ENCODE measurements around the gene LRCH2. TPM values are rescaled to one million over a fixed set of nuclear protein-coding genes. Genes with fewer than 3 reads are reported as not detected.

LRCH2 gene
- total RNA-seq, 1 experiment from 2014 or later: not detected

GRCh38 chrX:115204040-115204439 is 29.9 kb downstream of the LRCH2 start:
- no peak for DNase-seq (ENCODE audit: low read depth)

GRCh38 chrX:115192244-115192700 is 41.6 kb downstream of the LRCH2 start:
- no peak for DNase-seq (ENCODE audit: low read depth)

- no peak for DNase-seq (ENCODE audit: low read depth)
Observed at GRCh38 chrX:115191490-115192243, 42.2 kb downstream of the LRCH2 start.

DNA sequence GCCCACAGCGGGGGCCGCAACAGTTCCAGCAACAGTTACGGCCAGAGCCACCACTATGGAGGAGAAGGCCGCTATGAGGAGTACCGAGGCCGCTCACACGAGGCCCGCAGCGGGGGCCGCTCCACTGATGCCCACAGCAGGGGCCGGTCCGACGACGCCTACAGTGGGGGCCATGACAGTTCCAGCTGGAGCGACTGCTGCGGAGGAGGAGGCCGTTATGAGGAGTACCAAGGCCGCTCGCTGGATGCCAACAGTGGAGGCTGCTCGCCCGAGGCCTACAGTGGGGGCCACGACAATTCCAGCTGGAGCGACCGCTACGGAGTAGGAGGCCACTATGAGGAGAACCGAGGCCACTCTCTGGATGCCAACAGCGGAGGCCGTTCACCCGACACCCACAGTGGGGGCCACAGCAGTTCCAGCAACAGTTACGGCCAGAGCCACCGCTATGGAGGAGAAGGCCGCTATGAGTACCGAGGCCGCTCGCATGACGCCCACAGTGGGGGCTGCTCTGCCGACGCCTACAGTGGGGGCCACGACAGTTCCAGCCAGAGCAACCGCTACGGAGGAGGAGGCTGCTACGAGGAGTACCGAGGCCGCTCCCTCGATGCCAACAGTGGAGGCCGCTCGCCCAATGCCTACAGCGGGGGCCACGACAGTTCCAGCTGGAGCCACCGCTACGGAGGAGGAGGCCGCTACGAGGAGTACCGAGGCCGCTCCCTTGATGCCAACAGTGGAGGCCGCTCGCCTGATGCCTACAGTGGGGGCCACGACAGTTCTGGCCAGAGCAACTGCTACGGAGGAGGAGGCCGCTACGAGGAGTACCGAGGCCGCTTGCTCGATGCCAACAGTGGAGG is 43.0 kb downstream of the LRCH2 start:
- no peak for DNase-seq (ENCODE audit: low read depth)

GRCh38 chrX:115189646-115190635 is 44.0 kb downstream of the LRCH2 start:
- no peak for DNase-seq (ENCODE audit: low read depth)

- no peak for DNase-seq (ENCODE audit: low read depth)
Observed at GRCh38 chrX:115189110-115189509, 44.8 kb downstream of the LRCH2 start, which contains the start of gene RBMXL3. Gene RBMXL3, plus strand, starts transcription at chrX:115189410. Its CDS starts 32 bp downstream, at chrX:115189442.

- DNase-seq (ENCODE audit: low read depth): no peak
Observed at GRCh38 chrX:115183980-115184379, 49.9 kb downstream of the LRCH2 start.

DNA sequence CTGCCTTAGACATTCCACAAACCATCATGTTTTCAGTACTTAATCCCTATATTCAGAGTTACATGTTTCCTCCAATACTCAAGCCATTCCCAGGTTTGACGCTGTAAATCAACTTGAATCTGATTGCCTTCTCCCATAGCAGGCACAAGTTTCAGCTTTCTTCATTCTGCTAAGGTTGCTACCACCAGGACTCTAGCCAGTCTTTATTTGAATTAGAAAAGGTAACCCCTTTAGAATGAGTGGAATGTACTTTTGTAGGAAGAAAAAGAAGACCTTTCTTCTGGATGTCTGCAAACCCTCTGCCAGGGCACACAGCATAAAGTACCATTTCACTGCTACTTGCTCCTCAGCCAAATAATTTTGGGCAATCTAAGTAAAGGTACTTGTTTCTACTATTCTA is 55.4 kb downstream of the LRCH2 start:
- no peak for DNase-seq (ENCODE audit: low read depth)

DNA sequence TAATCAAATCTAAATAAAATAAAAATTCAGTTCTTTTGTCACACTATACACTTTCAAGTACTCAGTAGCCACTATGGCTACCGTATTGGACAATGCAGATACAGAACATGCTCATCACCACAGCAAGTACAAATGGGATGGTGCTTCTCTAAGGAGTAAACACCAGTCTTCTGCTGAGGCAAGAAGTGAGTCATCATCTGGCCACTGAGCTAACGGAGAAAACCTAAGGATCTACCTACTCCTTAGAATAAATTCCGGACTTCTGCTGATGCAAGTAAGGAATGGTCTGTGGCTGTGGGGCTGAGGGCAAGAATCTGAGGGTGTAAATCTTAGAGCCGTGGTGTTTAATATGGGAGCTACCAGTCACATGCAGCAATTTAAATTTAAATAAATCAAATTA is 56.0 kb downstream of the LRCH2 start:
- DNase-seq (ENCODE audit: low read depth): no peak

- no peak for DNase-seq (ENCODE audit: low read depth)
Observed at GRCh38 chrX:115174548-115174947, 59.3 kb downstream of the LRCH2 start.

- DNase-seq (ENCODE audit: low read depth): no peak
Observed at GRCh38 chrX:115173181-115173580, 60.7 kb downstream of the LRCH2 start.

GRCh38 chrX:115147220-115147619 is 86.7 kb downstream of the LRCH2 start:
- peak; percentile 8 for DNase-seq (ENCODE audit: low read depth)

- DNase-seq (ENCODE audit: low read depth): no peak
Observed at GRCh38 chrX:115142057-115142456, 91.8 kb downstream of the LRCH2 start.

- no peak for DNase-seq (ENCODE audit: low read depth)
Observed at GRCh38 chrX:115138040-115138439, 95.9 kb downstream of the LRCH2 start.

- no peak for DNase-seq (ENCODE audit: low read depth)
Observed at GRCh38 chrX:115134382-115134781, 99.5 kb downstream of the LRCH2 start.

GRCh38 chrX:115112411-115112810 is 121.5 kb downstream of the LRCH2 start:
- DNase-seq (ENCODE audit: low read depth): no peak

DNA sequence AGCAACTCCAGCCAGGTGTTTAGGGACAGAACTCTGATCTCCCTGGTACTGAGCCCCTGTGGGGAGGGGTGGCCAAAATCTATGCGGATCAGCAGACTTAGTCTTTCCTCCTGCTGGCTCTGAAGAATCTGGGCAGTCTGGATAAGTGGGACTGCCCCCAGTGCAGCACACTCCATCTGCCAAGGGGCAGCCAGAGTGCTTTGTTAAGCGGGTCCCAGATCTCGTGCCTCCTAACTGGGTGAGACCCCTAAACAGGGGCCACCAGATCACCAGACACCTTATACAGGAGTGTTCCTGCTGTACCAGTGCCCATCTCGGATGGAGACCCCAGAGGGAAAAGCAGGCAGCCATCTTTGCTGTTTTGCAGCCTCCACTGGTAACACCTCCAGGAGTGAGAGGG is 135.0 kb downstream of the LRCH2 start:
- DNase-seq (ENCODE audit: low read depth): no peak

DNA sequence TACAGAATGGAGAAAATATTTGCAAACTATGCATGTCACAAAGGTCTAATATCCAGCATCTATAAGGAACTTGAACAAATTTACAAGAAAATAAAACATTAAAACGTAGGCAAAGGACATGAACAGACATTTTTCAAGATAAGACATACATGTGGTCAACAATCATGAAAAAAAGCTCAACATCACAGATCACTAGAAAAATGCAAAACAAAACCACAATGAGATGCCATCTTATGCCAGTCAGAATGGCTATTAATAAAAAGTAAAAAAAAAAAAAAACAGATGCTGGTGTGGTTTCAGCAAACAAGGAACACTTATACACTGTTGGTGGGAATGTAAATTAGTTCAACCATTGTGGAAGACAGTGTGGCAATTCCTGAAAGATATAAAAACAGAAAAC is 140.7 kb downstream of the LRCH2 start:
- no peak for DNase-seq (ENCODE audit: low read depth)

GRCh38 chrX:115089419-115089818 is 144.5 kb downstream of the LRCH2 start:
- DNase-seq (ENCODE audit: low read depth): no peak

- no peak for DNase-seq (ENCODE audit: low read depth)
Observed at GRCh38 chrX:115068896-115069295, 165.0 kb downstream of the LRCH2 start.

DNA sequence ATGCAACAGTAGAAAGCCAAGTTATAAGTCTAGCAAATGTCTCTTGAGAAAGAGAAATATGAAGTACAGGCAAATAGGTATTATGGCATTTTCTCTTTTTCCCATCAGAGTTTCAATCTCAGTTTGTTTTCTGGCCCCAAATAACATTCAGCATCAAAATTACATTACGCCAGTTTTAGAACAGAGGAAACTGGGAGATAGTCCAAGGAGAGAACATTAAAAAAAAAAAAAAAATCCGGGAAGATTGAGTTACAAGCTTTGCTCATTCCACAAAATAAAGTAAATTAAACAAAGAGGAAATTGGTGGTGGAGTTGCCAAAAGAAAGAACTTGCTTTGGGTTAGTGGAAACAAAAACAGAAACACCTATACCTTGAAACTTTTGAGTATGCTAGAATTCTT is 166.1 kb downstream of the LRCH2 start:
- no peak for DNase-seq (ENCODE audit: low read depth)

- no peak for DNase-seq (ENCODE audit: low read depth)
Observed at GRCh38 chrX:115065304-115065703, 168.6 kb downstream of the LRCH2 start.
